NCI-H1694 (cell line): ENCODE results near the gene MFSD12.
A peak's percentile ranks its signal among the peaks of the same experiment; 100 is the strongest.

Experiments used
- DNase-seq: peaks from one replicate; lab custom pipeline; 2025; lab: John Stamatoyannopoulos, UW

MFSD12 gene

GRCh38 chr19:3506384-3507340 is 50.7 kb downstream of the MFSD12 start:
- no peak for DNase-seq

- DNase-seq = peak; percentile 89
Measured at GRCh38 chr19:3505598-3506383, 51.6 kb downstream of the MFSD12 start, which contains the start of gene FZR1. Gene FZR1 (plus strand): TSS chr19:3506311. CDS start chr19:3522990, 16,679 bp downstream.

GRCh38 chr19:3504735-3505134 is 52.7 kb downstream of the MFSD12 start:
- no peak for DNase-seq

GRCh38 chr19:3503036-3503572 is 54.3 kb downstream of the MFSD12 start:
- no peak for DNase-seq

GRCh38 chr19:3501780-3502179 is 55.6 kb downstream of the MFSD12 start:
- no peak for DNase-seq

GRCh38 chr19:3500429-3501101 is 56.8 kb downstream of the MFSD12 start, which contains the start of gene DOHH:
Gene DOHH (minus strand): TSS chr19:3500674. CDS start chr19:3496814, 3,860 bp downstream.
- peak; percentile 93 for DNase-seq

GRCh38 chr19:3499738-3500428 is 57.5 kb downstream of the MFSD12 start:
- DNase-seq = no peak

GRCh38 chr19:3497757-3498520 is 59.4 kb downstream of the MFSD12 start:
- DNase-seq = no peak

- DNase-seq = no peak
Measured at GRCh38 chr19:3496392-3497273, 60.8 kb downstream of the MFSD12 start.

GRCh38 chr19:3494559-3494958 is 62.8 kb downstream of the MFSD12 start:
- DNase-seq = no peak
